Thoracic aorta (tissue), 2 donors: ENCODE results near the gene GATA2. TPM values are rescaled to one million over a fixed set of nuclear protein-coding genes. Genes with fewer than 3 reads are reported as not detected.

Experiments used
- ATAC-seq: fragments of 150-250 bp; one replicate; pipeline ENCODE4 v1.8.0; 2017; ENCODE audit warnings: low read depth; ENCODE audit not compliant: insufficient number of reproducible peaks, low FRiP score
- DNase-seq: peaks from one replicate; pipeline ENCODE4 v3.0.0-alpha.2; 2020; ENCODE audit warnings: low spot score
- H3K27ac ChIP-seq, 2 donors: fragments of 200-600 bp; sonication (generic); 1 replicate in 1 of 2; 2 replicates in 1 of 2; pipeline ENCODE4 v1.5.1; 2016; ENCODE audit warnings: mild to moderate bottlenecking in 2 of 2, moderate library complexity in 2 of 2
- H3K27me3 ChIP-seq: fragments of 200-600 bp; sonication (generic); replicated peaks from 2 replicates; pipeline ENCODE4 v1.6.0; 2016; ENCODE audit warnings: mild to moderate bottlenecking; ENCODE audit not compliant: insufficient read depth
- H3K36me3 ChIP-seq: fragments of 200-600 bp; sonication (generic); one replicate; pipeline ENCODE4 v1.5.1; 2016
- H3K4me1 ChIP-seq, 2 donors: fragments of 200-600 bp; sonication (generic); 1 replicate in 1 of 2; 2 replicates in 1 of 2; pipeline versions ENCODE4 v1.5.1 to v1.6.0; 2016; ENCODE audit warnings: low read depth in 2 of 2, mild to moderate bottlenecking in 1 of 2; ENCODE audit not compliant: control insufficient read depth in 1 of 2
- H3K4me3 ChIP-seq: fragments of 200-600 bp; sonication (generic); 2 replicates; pipeline ENCODE4 v1.5.1; 2016; ENCODE audit warnings: mild to moderate bottlenecking
- H3K9me3 ChIP-seq: fragments of 200-600 bp; sonication (generic); 2 replicates; pipeline ENCODE4 v1.5.1; 2016
- CTCF ChIP-seq: fragments of 200-600 bp; sonication (generic); IDR thresholded peaks from one replicate; pipeline ENCODE4 v1.5.1; 2019; ENCODE audit warnings: antibody characterized with exemption
- total RNA-seq, 2 donors: library from RNA; depleted of rRNA; stranded (reverse); fragments of >200 nt; gene quantifications; one replicate each; pipeline versions ENCODE4 v1.1.0 to v1.2.3, GENCODE V29; 2016

Gene GATA2
- total RNA-seq, 2 donors from 2014 or later = 5.2 to 21.3 TPM

- H3K27me3 ChIP-seq = no peaks in the 10 kb centered on the region
- DNase-seq = no peak
- TF ChIP-seq CTCF = no peak
Measured at GRCh38 chr3:128455786-128456748, 36.9 kb downstream of the GATA2 start.

GRCh38 chr3:128455116-128455515, 37.9 kb downstream of the GATA2 start:
- H3K27ac ChIP-seq = no peak overlapping the region
- ATAC-seq (no peak), DNase-seq (no peak)
- no peaks in the 10 kb centered on the region for H3K4me1 ChIP-seq
- TF ChIP-seq CTCF = no peak
- H3K4me3 ChIP-seq = no peak overlapping the region
- H3K9me3 ChIP-seq = no peaks in the 10 kb centered on the region
- H3K36me3 ChIP-seq = no peaks in the 10 kb centered on the region
- no peaks in the 10 kb centered on the region for H3K27me3 ChIP-seq

More at GRCh38 chr3:128455786-128456748, 36.9 kb downstream of the GATA2 start:
- no peaks in the 10 kb centered on the region for H3K36me3 ChIP-seq
- H3K27ac ChIP-seq = no peak overlapping the region
- no peaks in the 10 kb centered on the region for H3K4me1 ChIP-seq
- H3K4me3 ChIP-seq = no peak overlapping the region
- H3K9me3 ChIP-seq = no peaks in the 10 kb centered on the region
- ATAC-seq = no peak

- no peak for TF ChIP-seq CTCF
- Histone ChIP-seq H3K27ac (no peak overlapping the region), H3K36me3 (no peaks in the 10 kb centered on the region), H3K4me3 (no peak overlapping the region), H3K4me1 (no peaks in the 10 kb centered on the region), H3K9me3 (no peaks in the 10 kb centered on the region), H3K27me3 (no peaks in the 10 kb centered on the region)
- ATAC-seq = no peak
- no peak for DNase-seq
Measured at GRCh38 chr3:128454310-128454618, 38.7 kb downstream of the GATA2 start.

GRCh38 chr3:128453501-128454309, 39.3 kb downstream of the GATA2 start:
- Histone ChIP-seq H3K9me3 (no peaks in the 10 kb centered on the region), H3K4me1 (no peaks in the 10 kb centered on the region), H3K27ac (no peak overlapping the region), H3K27me3 (no peaks in the 10 kb centered on the region), H3K36me3 (no peaks in the 10 kb centered on the region), H3K4me3 (no peak overlapping the region)
- no peak for TF ChIP-seq CTCF
- ATAC-seq (no peak), DNase-seq (no peak)

GRCh38 chr3:128452678-128453275, 40.2 kb downstream of the GATA2 start:
- Histone ChIP-seq H3K36me3 (no peaks in the 10 kb centered on the region), H3K9me3 (no peaks in the 10 kb centered on the region), H3K27ac (no peak overlapping the region), H3K4me1 (no peaks in the 10 kb centered on the region), H3K27me3 (no peaks in the 10 kb centered on the region), H3K4me3 (no peak overlapping the region)
- ATAC-seq = no peak
- no peak for TF ChIP-seq CTCF
- DNase-seq = no peak
